Fibroblast of upper back skin (primary cell): ENCODE measurements around the gene ARID4B.
"Not testable (repeated sequence)": the region's sequence is repeated elsewhere in the genome, so short reads cannot be mapped to it uniquely, and the experiment has no call there.

Source experiments
- DNase-seq: peaks from one replicate; pipeline ENCODE4 v3.0.0-alpha.2; 2013

ARID4B gene

DNA sequence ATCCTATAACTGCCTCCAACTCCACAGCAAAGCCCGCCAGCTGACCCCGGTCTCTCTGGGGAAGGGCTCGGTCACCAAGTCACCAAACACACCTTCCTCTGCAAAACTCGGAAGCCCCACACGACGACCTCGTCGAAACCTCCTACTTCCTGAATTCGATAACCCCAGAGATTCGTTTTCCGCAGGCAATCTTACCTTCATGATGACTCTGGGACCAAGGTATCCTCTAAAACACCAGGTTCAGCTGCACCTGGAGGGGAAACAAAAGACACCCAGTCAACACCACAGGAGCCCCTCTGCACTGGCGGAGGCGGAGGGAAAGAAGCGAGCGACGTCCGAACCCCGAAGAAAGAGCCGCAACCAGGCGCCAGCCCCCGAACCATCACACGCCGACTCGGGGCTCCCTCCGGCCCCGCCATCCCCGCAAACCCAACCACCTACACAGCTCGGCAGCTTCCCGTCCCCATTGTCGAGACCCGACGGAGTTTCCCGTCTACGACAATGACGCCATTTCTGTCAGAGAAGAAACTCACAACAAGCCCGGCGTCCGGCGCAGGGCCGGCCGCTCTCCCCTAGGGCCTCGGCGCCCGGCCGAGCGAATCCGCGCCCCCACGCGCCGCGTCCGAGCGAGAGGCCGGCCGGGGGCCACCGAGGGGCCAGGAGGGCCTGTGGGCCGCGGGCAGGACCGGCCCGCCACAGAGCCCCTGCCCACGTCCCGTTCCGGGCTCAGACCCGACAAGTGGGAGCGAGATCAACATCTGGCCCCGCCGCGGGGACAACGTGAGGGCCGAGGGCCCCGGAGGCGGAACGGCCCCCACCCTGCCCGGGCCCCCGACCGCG, 1.0 kb downstream of the ARID4B start:
- no peak for DNase-seq

- DNase-seq: no peak
Measured at GRCh38 chr1:235325854-235326253, 2.1 kb downstream of the ARID4B start.

DNA sequence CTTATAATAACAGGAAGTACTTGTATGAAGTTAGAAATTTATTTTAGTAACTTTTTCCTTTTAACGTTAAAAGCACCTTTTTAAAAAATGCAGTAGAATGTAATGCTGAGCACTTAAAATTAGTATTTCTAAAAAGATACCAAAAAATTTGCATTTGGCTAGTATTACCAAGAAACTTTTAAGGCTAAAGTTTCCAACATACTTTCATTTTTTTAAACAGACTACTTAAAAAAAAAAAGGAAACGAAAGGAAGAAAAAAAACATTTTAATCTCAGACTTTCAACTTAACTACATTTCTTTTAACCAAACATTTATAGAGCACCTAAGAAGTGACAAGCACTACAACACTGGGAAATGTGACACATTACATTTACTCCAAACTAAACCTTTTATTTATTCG, 2.8 kb downstream of the ARID4B start:
- no peak for DNase-seq

DNA sequence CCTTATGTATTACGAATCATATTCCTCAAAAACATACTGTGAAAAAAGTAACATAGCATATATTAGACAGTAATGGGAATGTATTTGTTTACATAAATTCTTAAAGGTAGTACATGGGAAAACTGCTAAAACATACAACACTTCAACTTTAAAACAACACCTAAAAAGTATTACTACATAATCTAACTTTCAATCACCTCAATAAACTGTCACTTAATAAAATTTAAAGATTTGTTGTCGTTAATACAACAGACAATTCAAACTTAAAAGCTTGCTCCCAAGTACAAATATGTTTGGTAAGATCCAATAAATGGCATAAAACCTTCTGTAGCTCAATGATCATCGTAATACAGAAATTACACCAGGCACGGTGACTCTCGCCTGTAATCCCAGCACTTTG, 3.7 kb downstream of the ARID4B start:
- no peak for DNase-seq

DNA sequence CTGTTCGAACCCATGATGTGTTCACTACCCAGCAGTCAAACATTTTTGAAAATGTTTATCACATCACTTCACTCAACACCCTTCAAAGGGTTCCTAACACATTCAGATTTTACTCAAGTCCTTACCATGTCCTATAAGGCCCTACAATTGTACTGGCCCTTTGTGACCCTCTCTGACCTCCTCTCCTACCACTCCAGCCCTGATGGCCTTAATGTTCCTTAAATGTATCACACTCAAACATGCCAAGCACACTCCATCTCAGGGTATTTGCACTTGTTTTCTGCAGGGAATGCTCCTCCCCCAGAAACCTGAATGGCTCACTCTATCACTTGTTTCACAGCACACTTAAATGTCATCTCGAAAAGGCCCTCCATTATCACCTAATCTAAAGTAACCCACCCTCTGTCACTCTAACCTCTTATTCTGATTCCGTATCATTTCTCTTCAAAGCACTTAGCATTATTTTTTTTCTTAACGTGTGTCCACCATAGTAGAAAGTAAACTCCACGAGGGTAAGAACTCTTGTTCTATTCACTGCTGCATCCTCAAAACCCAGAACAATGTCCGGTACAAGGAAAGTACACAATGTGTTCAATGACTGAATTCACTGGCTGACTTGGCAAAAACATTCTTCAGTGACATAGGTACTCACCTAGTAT, 7.3 kb downstream of the ARID4B start:
- DNase-seq: no peak

DNA sequence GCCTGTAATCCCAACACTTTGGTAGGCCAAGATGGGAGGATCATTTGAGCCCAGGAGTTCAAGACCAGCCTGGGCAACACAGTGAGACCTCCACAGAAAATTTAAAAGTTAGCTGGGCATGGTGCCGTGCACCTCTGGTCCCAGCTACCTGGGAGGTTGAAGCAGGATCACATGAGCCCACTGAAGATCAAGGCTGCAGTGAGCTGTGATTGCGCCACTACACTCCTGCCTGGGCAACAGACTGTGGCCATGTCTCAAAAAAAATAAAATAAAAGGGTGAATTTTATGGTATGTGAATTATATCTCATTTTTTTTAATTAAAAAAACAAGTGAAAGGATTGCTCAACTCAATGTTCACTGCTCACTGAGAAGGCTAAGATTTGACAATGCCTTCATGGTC, 8.7 kb downstream of the ARID4B start:
- no peak for DNase-seq

GRCh38 chr1:235317168-235317567, 10.8 kb downstream of the ARID4B start:
- DNase-seq: no peak

GRCh38 chr1:235315735-235316134, 12.2 kb downstream of the ARID4B start:
- no peak for DNase-seq

DNA sequence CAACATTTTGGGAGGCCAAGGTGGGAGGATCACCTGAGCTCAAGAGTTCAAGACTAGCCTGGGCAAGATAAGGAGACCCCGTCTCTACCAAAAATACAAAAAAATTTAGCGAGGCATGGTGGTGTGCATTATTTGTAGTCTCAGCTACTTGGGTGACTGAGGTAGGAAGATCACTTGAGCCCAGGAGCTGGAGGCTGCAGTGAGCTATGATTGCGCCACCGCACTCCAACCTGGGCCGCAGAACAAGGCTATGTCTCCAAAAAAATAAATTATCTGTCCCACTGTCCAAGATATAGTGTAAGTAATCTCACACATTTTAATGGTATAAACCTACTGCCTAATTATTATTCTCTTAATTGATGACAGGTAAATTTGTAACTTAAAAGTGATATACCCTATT, 12.8 kb downstream of the ARID4B start:
- no peak for DNase-seq

DNA sequence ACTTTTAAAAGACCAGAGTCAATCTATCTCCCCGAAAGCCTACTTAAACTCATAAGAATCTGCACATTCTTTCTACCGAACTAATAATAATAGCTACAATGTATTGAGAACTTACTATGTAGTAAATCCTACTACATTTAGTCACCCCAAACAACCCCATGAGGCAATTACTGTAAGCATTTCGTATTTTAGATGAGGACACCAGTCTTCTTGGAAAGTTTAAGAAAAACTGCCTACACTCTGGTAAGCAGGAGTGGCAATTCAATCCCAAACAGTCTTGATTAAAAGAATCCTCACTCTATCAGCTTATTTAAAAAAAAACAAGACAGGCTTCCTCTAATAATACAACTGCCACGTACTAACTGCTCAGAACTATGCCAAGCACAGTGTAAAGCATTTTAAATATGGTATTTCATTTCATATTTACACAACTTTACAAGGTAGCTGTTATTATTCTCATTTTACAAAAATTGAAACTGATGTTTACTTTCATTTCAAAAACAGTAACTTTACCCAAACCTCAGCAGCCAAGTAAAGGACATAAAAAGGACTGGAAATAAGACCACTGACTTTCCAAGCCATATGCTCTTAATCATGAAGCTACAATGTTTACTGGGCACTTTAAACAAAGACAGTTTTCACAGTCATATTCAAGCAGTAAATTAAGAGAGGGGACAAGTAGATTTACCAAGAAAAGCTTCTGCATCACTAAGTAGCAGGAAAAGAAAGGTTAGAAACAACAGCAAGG, 13.9 kb downstream of the ARID4B start:
- DNase-seq: no peak

- no peak for DNase-seq
Measured at GRCh38 chr1:235313262-235313661, 14.7 kb downstream of the ARID4B start.

- DNase-seq: not testable (repeated sequence)
Measured at GRCh38 chr1:235309206-235309605, 18.8 kb downstream of the ARID4B start.

DNA sequence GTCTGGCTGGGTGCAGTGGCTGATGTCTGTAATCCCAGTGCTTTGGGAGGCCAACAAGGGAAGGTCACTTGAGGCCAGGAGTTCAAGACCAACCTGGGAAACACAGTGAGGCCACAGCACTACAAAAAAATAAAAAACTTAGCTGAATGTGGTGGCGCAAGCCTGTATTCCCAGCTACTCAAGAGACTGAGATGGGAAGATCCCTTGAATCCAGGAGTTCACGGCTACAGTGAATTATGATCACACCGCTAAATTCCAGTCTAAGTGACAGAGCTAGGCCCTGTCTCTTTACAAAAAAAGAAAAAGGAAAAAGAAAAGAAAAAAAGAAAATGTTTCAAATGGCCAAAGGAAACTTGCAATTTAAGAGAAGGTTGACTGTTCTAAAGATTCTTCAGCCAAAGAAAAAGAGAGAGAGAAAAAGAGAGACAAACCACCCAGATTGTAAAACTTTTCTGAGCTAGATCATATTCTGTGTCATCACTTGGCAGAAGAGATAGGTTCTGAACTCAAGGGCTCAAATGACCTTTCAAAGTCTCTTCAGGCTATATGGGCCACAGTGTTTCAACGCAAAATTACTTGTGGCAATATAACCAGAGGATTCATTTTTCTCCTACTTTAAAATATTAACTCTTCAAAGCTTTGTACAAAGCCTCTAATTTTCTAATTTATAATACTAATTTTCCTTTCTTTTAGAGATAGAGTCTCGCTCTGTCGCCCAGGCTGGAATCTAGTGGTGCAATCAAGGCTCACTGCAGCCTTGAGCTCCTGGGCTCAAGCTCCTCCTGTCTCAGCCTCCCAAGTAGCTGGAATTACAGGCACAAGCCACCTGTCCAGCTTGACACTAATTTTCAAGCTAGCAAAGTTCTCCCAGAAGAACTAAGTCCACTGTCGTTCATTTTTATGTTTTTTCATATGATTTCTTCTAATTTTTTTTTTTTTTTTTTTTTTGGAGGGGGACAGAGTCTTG, 20.5 kb downstream of the ARID4B start:
- no peak for DNase-seq

DNA sequence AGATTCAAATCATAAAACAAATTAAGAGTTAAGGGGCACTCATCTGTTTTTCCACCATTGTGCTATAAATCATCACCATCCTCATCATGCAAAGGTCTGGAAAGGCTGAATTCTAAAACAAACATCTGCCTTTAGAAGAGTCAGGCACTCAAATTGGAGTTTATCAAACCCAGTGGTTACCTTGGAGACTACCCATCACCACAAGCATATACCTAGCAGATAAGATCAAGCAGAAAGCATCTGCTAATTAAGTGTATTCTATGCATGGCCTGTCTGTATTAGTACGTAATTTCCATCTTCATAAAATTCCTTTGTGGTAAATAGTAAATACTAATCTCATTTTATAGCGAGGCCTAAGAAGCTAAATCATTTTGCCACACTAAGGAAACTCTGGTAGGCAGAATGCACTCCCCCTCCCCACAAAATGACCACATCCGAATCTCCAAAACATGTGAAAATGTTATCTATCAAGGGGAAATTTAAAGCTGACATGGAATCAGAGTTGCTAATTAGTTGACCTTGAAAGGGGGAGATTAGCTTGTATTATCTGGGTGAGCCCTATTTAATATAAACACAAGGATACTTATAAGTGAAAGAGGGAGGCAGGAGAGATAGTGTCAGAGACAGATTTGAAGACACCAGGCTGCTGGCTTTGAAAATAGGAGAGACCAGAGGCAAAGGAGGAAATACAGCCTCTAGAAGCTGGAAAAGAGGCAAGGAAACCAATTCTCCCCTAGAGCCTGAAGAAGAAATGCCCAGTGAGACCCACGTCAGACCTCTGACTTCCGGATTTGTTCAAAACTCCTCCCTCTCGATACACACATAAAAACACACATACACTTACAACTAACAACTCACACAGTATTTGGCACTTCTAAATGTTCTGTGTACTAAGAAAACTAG, 23.2 kb downstream of the ARID4B start:
- no peak for DNase-seq

GRCh38 chr1:235302143-235302542, 25.8 kb downstream of the ARID4B start:
- DNase-seq: no peak

DNA sequence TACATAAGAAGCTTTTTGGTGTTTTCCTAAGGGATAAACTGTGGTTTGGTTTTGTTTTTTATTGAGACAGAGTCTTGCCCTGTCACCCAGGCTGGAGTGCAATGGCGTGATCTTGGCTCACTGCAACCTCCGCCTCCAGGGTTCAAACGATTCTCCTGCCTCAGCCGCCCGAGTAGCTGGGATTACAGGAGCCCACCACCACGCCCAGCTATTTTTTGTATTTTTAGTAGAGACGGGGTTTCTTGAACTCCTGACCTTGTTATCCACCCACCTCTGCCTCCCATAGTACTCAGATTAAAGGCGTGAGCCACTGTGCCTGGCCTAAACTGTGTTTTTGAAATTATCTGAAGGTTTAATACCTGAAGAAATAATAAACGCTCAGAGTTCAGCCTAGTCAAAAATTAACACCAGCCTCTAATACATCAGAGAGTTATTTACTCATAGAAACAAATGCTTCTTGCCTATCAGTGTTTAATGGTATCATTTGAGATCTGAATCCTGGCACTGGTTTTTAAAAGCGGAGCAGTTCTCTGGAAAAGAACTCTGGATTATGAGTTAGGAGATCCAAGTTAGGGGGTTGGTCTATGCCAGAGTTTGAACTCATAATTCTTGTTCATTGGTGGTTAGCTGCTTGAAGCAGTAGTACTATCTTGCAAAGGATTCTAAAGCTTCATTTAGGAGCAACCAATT, 28.7 kb downstream of the ARID4B start:
- DNase-seq: no peak

DNA sequence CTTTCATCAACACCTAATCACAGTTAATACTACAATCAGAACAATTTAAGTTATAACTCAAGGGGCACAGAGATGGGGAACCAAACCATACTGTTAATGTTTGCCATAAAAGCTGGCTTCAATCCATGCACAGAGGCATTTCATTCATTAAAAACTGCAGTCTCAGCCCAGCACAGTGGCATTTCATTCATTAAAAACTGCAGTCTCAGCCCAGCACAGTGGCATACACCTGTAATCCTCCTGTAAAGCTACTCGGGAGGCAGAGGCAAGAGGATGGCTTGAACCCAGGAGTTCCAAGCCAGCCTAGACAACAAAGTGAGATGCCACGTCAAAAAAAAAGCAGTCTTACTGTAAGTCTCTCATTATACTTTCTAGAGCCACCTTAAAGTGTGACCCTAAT, 29.2 kb downstream of the ARID4B start:
- DNase-seq: no peak

- DNase-seq: no peak
Measured at GRCh38 chr1:235297579-235297978, 30.4 kb downstream of the ARID4B start.

GRCh38 chr1:235296729-235297128, 31.2 kb downstream of the ARID4B start:
- DNase-seq: no peak

- DNase-seq: no peak
Measured at GRCh38 chr1:235295902-235296350, 32.1 kb downstream of the ARID4B start.
